ENCODE data around the gene BFSP2. TPM values are rescaled to one million over a fixed set of nuclear protein-coding genes. Genes with fewer than 3 reads are reported as not detected.

The BFSP2 gene
- total RNA-seq, 1 donor from 2014 or later: not detected

GRCh38 chr3:133368371-133369067 lies 31.3 kb upstream of the BFSP2 start:
- no peak for TF ChIP-seq CTCF (IDR thresholded peaks at IDR 0.05; ENCODE audit: unreplicated experiment)
- peaks cover 11% of the 10 kb centered on the region for H3K4me1 Mint-ChIP-seq (ENCODE audit: unreplicated experiment)
- H3K36me3 Mint-ChIP-seq (ENCODE audit: low read depth, unreplicated experiment): no peaks in the 10 kb centered on the region
- H3K4me3 Mint-ChIP-seq (ENCODE audit: unreplicated experiment): no peak overlapping the region
- H3K27me3 Mint-ChIP-seq (ENCODE audit: unreplicated experiment): no peaks in the 10 kb centered on the region
- H3K9me3 Mint-ChIP-seq (ENCODE audit: unreplicated experiment): no peaks in the 10 kb centered on the region
- no peak for DNase-seq (ENCODE audit: low spot score)
- no peak overlapping the region for H3K27ac Mint-ChIP-seq (ENCODE audit: unreplicated experiment)

GRCh38 chr3:133369068-133369440 lies 30.8 kb upstream of the BFSP2 start:
- peaks cover 15% of the 10 kb centered on the region for H3K4me1 Mint-ChIP-seq (ENCODE audit: unreplicated experiment)
- no peak overlapping the region for H3K4me3 Mint-ChIP-seq (ENCODE audit: unreplicated experiment)
- no peaks in the 10 kb centered on the region for H3K27me3 Mint-ChIP-seq (ENCODE audit: unreplicated experiment)
- H3K9me3 Mint-ChIP-seq (ENCODE audit: unreplicated experiment): no peaks in the 10 kb centered on the region
- no peak for DNase-seq (ENCODE audit: low spot score)
- no peaks in the 10 kb centered on the region for H3K36me3 Mint-ChIP-seq (ENCODE audit: low read depth, unreplicated experiment)
- no peak overlapping the region for H3K27ac Mint-ChIP-seq (ENCODE audit: unreplicated experiment)
- no peak for TF ChIP-seq CTCF (IDR thresholded peaks at IDR 0.05; ENCODE audit: unreplicated experiment)

GRCh38 chr3:133371181-133371580 lies 28.7 kb upstream of the BFSP2 start:
- Mint-ChIP-seq H3K4me3 (ENCODE audit: unreplicated experiment) (no peak overlapping the region), H3K27me3 (ENCODE audit: unreplicated experiment) (peaks cover 5% of the 10 kb centered on the region), H3K27ac (ENCODE audit: unreplicated experiment) (no peak overlapping the region), H3K9me3 (ENCODE audit: unreplicated experiment) (no peaks in the 10 kb centered on the region), H3K36me3 (ENCODE audit: low read depth, unreplicated experiment) (no peaks in the 10 kb centered on the region), H3K4me1 (ENCODE audit: unreplicated experiment) (peaks cover 10% of the 10 kb centered on the region)
- TF ChIP-seq CTCF (IDR thresholded peaks at IDR 0.05; ENCODE audit: unreplicated experiment): no peak
- no peak for DNase-seq (ENCODE audit: low spot score)

- Mint-ChIP-seq H3K27ac (ENCODE audit: unreplicated experiment) (no peak overlapping the region), H3K4me3 (ENCODE audit: unreplicated experiment) (no peak overlapping the region), H3K9me3 (ENCODE audit: unreplicated experiment) (no peaks in the 10 kb centered on the region), H3K36me3 (ENCODE audit: low read depth, unreplicated experiment) (no peaks in the 10 kb centered on the region), H3K4me1 (ENCODE audit: unreplicated experiment) (peaks cover 10% of the 10 kb centered on the region), H3K27me3 (ENCODE audit: unreplicated experiment) (peaks cover 5% of the 10 kb centered on the region)
- no peak for TF ChIP-seq CTCF (IDR thresholded peaks at IDR 0.05; ENCODE audit: unreplicated experiment)
- DNase-seq (ENCODE audit: low spot score): no peak
These were observed 28.2 kb upstream of the BFSP2 start for GRCh38 chr3:133371676-133372075.

- no peak overlapping the region for H3K4me3 Mint-ChIP-seq (ENCODE audit: unreplicated experiment)
- no peaks in the 10 kb centered on the region for H3K9me3 Mint-ChIP-seq (ENCODE audit: unreplicated experiment)
- no peak for DNase-seq (ENCODE audit: low spot score)
- TF ChIP-seq CTCF (IDR thresholded peaks at IDR 0.05; ENCODE audit: unreplicated experiment): no peak
- H3K36me3 Mint-ChIP-seq (ENCODE audit: low read depth, unreplicated experiment): no peaks in the 10 kb centered on the region
- peaks cover 9% of the 10 kb centered on the region for H3K27me3 Mint-ChIP-seq (ENCODE audit: unreplicated experiment)
- no peak overlapping the region for H3K27ac Mint-ChIP-seq (ENCODE audit: unreplicated experiment)
- peaks cover 10% of the 10 kb centered on the region for H3K4me1 Mint-ChIP-seq (ENCODE audit: unreplicated experiment)
These were observed 25.0 kb upstream of the BFSP2 start for GRCh38 chr3:133374708-133375402.
